B cell (primary cell): ENCODE data around the gene ESRP2. TPM values are rescaled to one million over a fixed set of nuclear protein-coding genes. Genes with fewer than 3 reads are reported as not detected.
A peak's percentile ranks its signal among the peaks of the same experiment; 100 is the strongest.

ENCODE experiments used
- ATAC-seq: fragments of 200-7000 bp; cut with Tn5 transposase; one replicate; pipeline ENCODE4 v1.10.0; 2021; ENCODE audit warnings: low read depth, mild to moderate bottlenecking, moderate number of reproducible peaks, moderate library complexity
- CTCF ChIA-PET: fragments of 350-600 bp; sonication (Branson Sonifier 250); formaldehyde crosslinking; loops from one replicate; lab custom pipeline; 2021; ENCODE audit warnings: antibody characterized with exemption, inconsistent platforms; lab: Charles Lee
- POLR2A ChIA-PET: fragments of 350-600 bp; sonication (Branson Sonifier 250); formaldehyde crosslinking; loops from one replicate; lab custom pipeline; 2021; ENCODE audit warnings: antibody characterized with exemption; lab: Charles Lee
- DNase-seq: peaks from one replicate; pipeline ENCODE4 v3.0.0; 2013
- H2AFZ ChIP-seq: 2 replicates; pipeline ENCODE4 v1.6.1; 2012; ENCODE audit warnings: mild to moderate bottlenecking, low read depth, low read length; ENCODE audit not compliant: insufficient read depth, poor library complexity, severe bottlenecking
- H3K27ac ChIP-seq, 2 donors: 1 replicate in 1 of 2; 2 replicates in 1 of 2; pipeline ENCODE4 v1.5.1; 2012 to 2013; ENCODE audit warnings: low read length in 2 of 2, mild to moderate bottlenecking in 2 of 2, moderate library complexity in 1 of 2
- H3K27me3 ChIP-seq, 4 experiments: fragments of 200-600 bp in 1 of 4; sonication (generic) in 1 of 4; replicated peaks in 1 of 4; 1 replicate in 2 of 4; 2 replicates in 2 of 4; pipeline versions ENCODE4 v1.6.1 to v1.7.0; 2013 to 2016; ENCODE audit warnings: low read length in 3 of 4, mild to moderate bottlenecking in 2 of 4, mixed read lengths in 1 of 4, moderate library complexity in 1 of 4; ENCODE audit not compliant: insufficient read depth in 4 of 4, control insufficient read depth in 3 of 4; ENCODE audit errors: control extremely low read depth in 1 of 4
- H3K36me3 ChIP-seq, 2 experiments: replicated peaks in 1 of 2; 1 replicate in 1 of 2; 2 replicates in 1 of 2; pipeline versions ENCODE4 v1.6.1 to v1.7.1; 2013; ENCODE audit warnings: low read length in 1 of 2; ENCODE audit not compliant: insufficient read depth in 2 of 2, control insufficient read depth in 1 of 2; ENCODE audit errors: control extremely low read depth in 1 of 2, extremely low read depth in 1 of 2
- H3K4me1 ChIP-seq, 2 donors: fragments of 200-600 bp in 1 of 2; sonication (generic) in 1 of 2; 1 replicate in 1 of 2; 2 replicates in 1 of 2; pipeline versions ENCODE4 v1.5.1 to v1.6.1; 2013 to 2017; ENCODE audit warnings: low read length in 2 of 2; ENCODE audit not compliant: control insufficient read depth in 2 of 2, insufficient read depth in 2 of 2
- H3K4me2 ChIP-seq: replicated peaks from 2 replicates; pipeline ENCODE3; 2012; ENCODE audit warnings: mild to moderate bottlenecking, low read depth, low read length; ENCODE audit not compliant: poor library complexity, severe bottlenecking
- H3K4me3 ChIP-seq, 5 experiments: fragments of 200-600 bp in 1 of 5; sonication (generic) in 1 of 5; 1 replicate in 3 of 5; 2 replicates in 2 of 5; pipeline versions ENCODE4 v1.5.1 to v1.7.0; 2011 to 2016; ENCODE audit warnings: low read length in 4 of 5, mild to moderate bottlenecking in 4 of 5, low read depth in 2 of 5, control low read depth in 1 of 5, moderate library complexity in 1 of 5; ENCODE audit not compliant: insufficient read depth in 1 of 5; ENCODE audit errors: control extremely low read depth in 1 of 5, extremely low read depth in 1 of 5
- H3K79me2 ChIP-seq: fragments of 200-600 bp; sonication (generic); one replicate; pipeline ENCODE4 v1.6.0; 2016; ENCODE audit warnings: low read length; ENCODE audit not compliant: control insufficient read depth, insufficient read depth
- H3K9ac ChIP-seq: fragments of 200-600 bp; sonication (generic); 2 replicates; pipeline ENCODE4 v1.6.1; 2017; ENCODE audit warnings: mild to moderate bottlenecking, low read length, moderate library complexity
- H3K9me3 ChIP-seq, 3 donors: one replicate each; pipeline versions ENCODE4 v1.6.1 to v1.7.1; 2013; ENCODE audit warnings: low read length in 2 of 3; ENCODE audit not compliant: control insufficient read depth in 2 of 3, insufficient read depth in 1 of 3; ENCODE audit errors: control extremely low read depth in 1 of 3
- H4K20me1 ChIP-seq: 2 replicates; pipeline ENCODE4 v1.6.0; 2012; ENCODE audit warnings: mild to moderate bottlenecking, low read length; ENCODE audit not compliant: insufficient read depth, control insufficient read depth, poor library complexity, severe bottlenecking
- H3K27ac Mint-ChIP-seq: one replicate; pipeline ENCODE4 v1.8.0; 2021; ENCODE audit warnings: mixed read lengths
- H3K27me3 Mint-ChIP-seq: one replicate; pipeline ENCODE4 v1.8.0; 2021; ENCODE audit warnings: mixed read lengths
- H3K4me1 Mint-ChIP-seq: one replicate; pipeline ENCODE4 v1.8.0; 2021; ENCODE audit warnings: mixed read lengths
- H3K4me3 Mint-ChIP-seq: one replicate; pipeline ENCODE4 v1.8.0; 2021; ENCODE audit warnings: mixed read lengths
- H3K9me3 Mint-ChIP-seq: one replicate; pipeline ENCODE4 v1.8.0; 2022; ENCODE audit warnings: mixed read lengths; ENCODE audit not compliant: insufficient read depth
- EZH2 ChIP-seq: IDR thresholded peaks from 2 replicates; pipeline ENCODE4 v1.6.1; 2012; ENCODE audit warnings: borderline replicate concordance, low read depth, mild to moderate bottlenecking, moderate library complexity, low read length; ENCODE audit not compliant: insufficient read depth, poor library complexity, severe bottlenecking
- WGBS: methylation state at CpG from one replicate; pipeline ENCODE4 v1.1.5; 2013; ENCODE audit warnings: missing lambda C conversion rate; ENCODE audit not compliant: insufficient coverage; 5-methylcytosine and 5-hydroxymethylcytosine counted together
- intact Hi-C: fragments of 100-400 bp; cut with micrococcal nuclease; formaldehyde crosslinking; loops from one replicate; pipeline ENCODE4 v1.10.0; 2022
- polyA plus RNA-seq: library from polyadenylated mRNA; depleted of rRNA; stranded (reverse); fragments of >200 nt; gene quantifications from 2 replicates; pipeline ENCODE4 v1.2.3, GENCODE V29; 2012
- total RNA-seq, 2 donors: library from RNA; stranded (reverse); fragments of 120-200 nt in 1 of 2; gene quantifications; 1 replicate in 1 of 2; 2 replicates in 1 of 2; pipeline versions ENCODE4 v1.2.3 to v1.2.4, GENCODE V29; 2013 to 2022
- TF ChIP-seq, protein P1 (sequence below): fragments of 200-600 bp; IDR thresholded peaks from one replicate; pipeline ENCODE4 v1.8.0; 2022; ENCODE audit warnings: antibody characterized with exemption, mild to moderate bottlenecking

Gene ESRP2
- total and polyA plus RNA-seq, 2 donors (not counting 1 experiment from before 2014, with no cell fraction given) = 0.09 TPM; not detected in 1

DNA sequence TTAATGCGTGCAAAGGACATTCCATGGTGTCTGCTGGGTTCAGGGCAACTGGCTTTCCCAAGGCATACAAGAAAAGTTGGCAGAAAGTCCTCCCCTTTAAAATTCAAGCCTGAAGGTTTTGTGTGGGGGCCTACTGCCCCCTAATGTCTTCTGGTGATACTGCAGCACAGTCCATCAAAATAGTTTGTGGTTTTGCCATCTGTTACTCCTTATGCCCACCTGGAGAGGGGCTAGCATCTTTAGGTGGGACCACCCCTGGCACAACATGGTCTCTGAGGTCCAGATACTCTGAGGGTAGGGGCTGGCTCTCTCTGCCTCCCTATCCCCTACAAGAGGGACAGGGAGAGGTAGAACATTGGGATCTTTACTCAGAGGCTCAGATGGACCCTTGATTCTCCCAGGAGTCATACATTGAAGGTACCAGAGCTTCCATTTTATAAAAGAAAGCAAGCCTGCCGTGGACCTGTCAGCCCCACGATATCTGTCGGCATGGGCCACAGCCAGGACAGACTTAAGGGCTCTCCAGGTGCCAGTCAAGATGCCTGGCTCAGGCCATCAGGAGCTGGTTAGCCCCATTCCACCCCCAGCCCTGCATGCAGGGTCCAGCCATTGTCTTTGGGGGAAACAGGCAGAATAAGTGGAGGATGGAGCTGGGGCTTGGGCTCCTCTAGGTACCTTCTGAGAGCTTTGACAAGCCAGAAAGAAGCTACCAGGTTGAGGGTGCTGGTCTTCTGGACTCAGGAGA is 6.3 kb downstream of the ESRP2 start:
- Histone ChIP-seq H3K4me3 (no peak overlapping the region), H3K27ac (no peak overlapping the region), H3K9ac (no peak overlapping the region), H3K79me2 (peaks cover 16% of the 10 kb centered on the region), H2AFZ (no peak overlapping the region), H3K9me3 (no peaks in the 10 kb centered on the region), H3K27me3 (no peaks in the 10 kb centered on the region), H3K36me3 (peaks cover 18 to 33% of the 10 kb centered on the region in 2 experiments), H3K4me1 (peaks cover 27 to 28% of the 10 kb centered on the region in 2 donors), H4K20me1 (peaks cover 32% of the 10 kb centered on the region), H3K4me2 (no peak overlapping the region)
- intact Hi-C loops = loop anchor here (1.0 to 10.0 kb wide), 4 partner anchors 135 to 346 kb away; partner anchors contain the start of gene SLC12A4
- Mint-ChIP-seq H3K4me1 (peaks cover 46% of the 10 kb centered on the region), H3K4me3 (no peak overlapping the region), H3K27ac (peak overlapping the region; percentile 82), H3K27me3 (no peaks in the 10 kb centered on the region), H3K9me3 (no peaks in the 10 kb centered on the region)
- ATAC-seq = peak; percentile 53
- TF ChIP-seq, protein P1, sequence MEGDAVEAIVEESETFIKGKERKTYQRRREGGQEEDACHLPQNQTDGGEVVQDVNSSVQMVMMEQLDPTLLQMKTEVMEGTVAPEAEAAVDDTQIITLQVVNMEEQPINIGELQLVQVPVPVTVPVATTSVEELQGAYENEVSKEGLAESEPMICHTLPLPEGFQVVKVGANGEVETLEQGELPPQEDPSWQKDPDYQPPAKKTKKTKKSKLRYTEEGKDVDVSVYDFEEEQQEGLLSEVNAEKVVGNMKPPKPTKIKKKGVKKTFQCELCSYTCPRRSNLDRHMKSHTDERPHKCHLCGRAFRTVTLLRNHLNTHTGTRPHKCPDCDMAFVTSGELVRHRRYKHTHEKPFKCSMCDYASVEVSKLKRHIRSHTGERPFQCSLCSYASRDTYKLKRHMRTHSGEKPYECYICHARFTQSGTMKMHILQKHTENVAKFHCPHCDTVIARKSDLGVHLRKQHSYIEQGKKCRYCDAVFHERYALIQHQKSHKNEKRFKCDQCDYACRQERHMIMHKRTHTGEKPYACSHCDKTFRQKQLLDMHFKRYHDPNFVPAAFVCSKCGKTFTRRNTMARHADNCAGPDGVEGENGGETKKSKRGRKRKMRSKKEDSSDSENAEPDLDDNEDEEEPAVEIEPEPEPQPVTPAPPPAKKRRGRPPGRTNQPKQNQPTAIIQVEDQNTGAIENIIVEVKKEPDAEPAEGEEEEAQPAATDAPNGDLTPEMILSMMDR = peak; percentile 96
- no peak for TF ChIP-seq EZH2
- ChIA-PET POLR2A (interaction anchor here (1.0 kb wide), 1 partner anchor 156 kb away, joined by 3 read pairs; no protein-coding TSS in a partner anchor), CTCF (interaction anchor here (0.5 to 7.1 kb wide), 23 partner anchors 9 to 414 kb away, joined by 3 to 62 read pairs (median 4); partner anchors contain the start of genes NFATC3, NRN1L and PSMB10)
- DNase-seq = peak; percentile 70
- 89% methylated on average over 4 of the region's 4 CpGs for WGBS

DNA sequence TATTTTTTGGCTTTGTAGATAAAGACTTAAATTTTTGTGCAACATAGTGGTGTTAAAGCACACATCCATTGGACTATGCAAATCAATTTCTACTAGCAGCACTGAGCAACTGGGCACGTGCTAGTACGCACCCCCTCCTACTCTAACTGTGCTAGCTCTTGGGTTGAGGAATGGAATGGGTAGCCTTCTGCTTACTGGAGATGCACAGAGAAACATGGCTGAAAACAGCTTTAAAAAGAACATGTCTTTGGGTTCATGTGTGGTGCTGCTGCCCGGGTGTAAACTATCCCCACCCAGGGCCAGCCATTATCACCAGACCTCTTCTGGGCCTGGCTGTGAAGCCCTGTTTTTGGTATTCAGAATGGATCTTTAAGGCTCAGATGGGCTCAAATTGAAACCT is 7.3 kb downstream of the ESRP2 start:
- peaks cover 24 to 27% of the 10 kb centered on the region in 2 donors for H3K4me1 ChIP-seq
- H3K9me3 Mint-ChIP-seq = no peaks in the 10 kb centered on the region
- H3K4me3 ChIP-seq = no peak overlapping the region
- no peaks in the 10 kb centered on the region for H3K27me3 ChIP-seq
- H3K79me2 ChIP-seq = peaks cover 16% of the 10 kb centered on the region
- H3K27ac ChIP-seq = peak overlapping the region in 1 of 2 donors; percentile 61
- ATAC-seq (no peak), DNase-seq (no peak)
- ChIA-PET CTCF (interaction anchor here (0.8 to 7.1 kb wide), 30 partner anchors 9 to 1275 kb away, joined by 3 to 62 read pairs (median 4); partner anchors contain the start of genes CTCF, DDX28, DUS2 and NFATC3), POLR2A (interaction anchor here (0.6 kb wide), 1 partner anchor 230 kb away, joined by 5 read pairs; no protein-coding TSS in a partner anchor)
- peaks cover 32% of the 10 kb centered on the region for H4K20me1 ChIP-seq
- no peaks in the 10 kb centered on the region for H3K9me3 ChIP-seq
- intact Hi-C loops = loop anchor here (1.0 to 10.0 kb wide), 4 partner anchors 134 to 345 kb away; partner anchors contain the start of gene SLC12A4
- TF ChIP-seq, protein P1 = no peak
- no peak for TF ChIP-seq EZH2
- H3K9ac ChIP-seq = no peak overlapping the region
- no peak overlapping the region for H3K4me3 Mint-ChIP-seq
- H3K4me2 ChIP-seq = no peak overlapping the region
- H2AFZ ChIP-seq = no peak overlapping the region
- H3K27ac Mint-ChIP-seq = peak overlapping the region; percentile 68
- peaks cover 18 to 33% of the 10 kb centered on the region in 2 experiments for H3K36me3 ChIP-seq
- WGBS = 86% methylated on average over 1 of the region's 3 CpGs
- H3K27me3 Mint-ChIP-seq = no peaks in the 10 kb centered on the region
- peaks cover 44% of the 10 kb centered on the region for H3K4me1 Mint-ChIP-seq
